Activated T-cell treated with anti-CD3 and anti-CD28 coated beads for 24 hours (primary cell): ENCODE data around the gene METAP1.
"Not testable (repeated sequence)": the region's sequence is repeated elsewhere in the genome, so short reads cannot be mapped to it uniquely, and the experiment has no call there.

Experiments
- DNase-seq: peaks from one replicate; pipeline ENCODE4 v3.0.0-alpha.2; 2020; ENCODE audit warnings: low read depth

METAP1 gene

DNA sequence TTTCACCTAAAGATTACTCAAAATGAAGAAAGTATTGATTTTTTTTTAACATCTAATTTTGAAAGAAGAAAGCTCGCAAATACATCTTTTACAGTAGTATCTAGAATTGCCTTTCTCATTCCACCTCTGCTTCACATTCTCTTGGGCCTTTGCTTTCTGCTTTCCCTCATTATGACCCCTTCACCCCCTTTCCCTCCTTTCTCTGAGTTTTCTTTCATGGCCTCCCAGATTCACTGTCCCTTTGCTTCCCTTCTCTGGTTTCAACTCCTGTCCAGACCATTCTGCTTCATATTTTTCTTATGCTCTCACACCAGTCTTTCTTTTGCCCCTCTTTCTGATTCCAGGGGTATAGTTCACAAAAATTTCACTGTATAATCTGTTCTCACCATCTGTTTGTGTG lies 64.0 kb downstream of the METAP1 start:
- no peak for DNase-seq

DNA sequence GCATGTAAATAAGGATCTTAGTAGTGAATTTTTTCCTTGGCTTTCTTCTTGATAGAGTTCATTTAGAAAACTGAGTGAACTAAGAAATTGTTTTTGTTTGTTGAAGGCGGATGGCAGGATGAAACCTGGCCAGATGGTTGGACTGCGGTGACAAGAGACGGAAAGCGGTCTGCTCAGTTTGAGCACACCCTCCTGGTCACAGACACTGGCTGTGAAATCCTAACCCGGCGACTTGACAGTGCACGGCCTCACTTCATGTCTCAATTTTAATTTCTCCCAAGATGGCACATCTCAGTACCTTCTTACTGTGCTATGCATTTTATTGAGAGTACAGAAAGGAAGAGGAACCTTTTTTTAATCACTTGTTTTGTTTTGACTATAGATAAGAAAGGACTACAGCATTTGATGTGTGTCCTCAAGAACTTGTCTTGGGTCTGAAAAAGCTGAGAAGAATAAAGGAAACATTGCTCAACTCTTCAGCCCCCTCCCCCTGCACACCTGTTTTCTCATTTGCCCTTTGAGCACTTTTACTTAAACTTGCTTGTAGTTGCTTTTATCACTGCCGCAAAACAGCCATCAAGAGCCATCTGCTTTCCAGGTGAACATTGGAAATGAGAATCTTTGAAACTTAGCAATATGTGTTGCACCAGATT lies 65.7 kb downstream of the METAP1 start:
- no peak for DNase-seq

DNA sequence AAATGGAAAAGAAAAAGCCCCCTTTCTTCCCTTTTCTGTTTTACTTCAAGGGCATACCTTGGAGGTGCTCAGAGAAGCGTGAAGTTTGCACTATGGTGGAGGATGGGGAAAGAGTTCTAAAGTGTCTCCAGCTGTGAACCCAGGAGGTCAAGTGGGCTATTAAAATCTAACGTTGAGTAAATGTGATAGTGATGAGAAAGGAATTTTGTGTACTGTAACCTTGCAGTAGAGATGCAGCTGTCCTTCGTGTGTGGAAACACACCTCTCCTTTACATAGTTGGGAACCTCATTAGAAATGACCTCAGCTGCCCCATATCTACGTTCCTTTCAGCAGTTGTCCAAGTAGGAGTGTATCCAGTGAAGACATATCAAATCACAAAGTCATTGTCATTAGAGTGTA lies 66.6 kb downstream of the METAP1 start:
- no peak for DNase-seq

DNA sequence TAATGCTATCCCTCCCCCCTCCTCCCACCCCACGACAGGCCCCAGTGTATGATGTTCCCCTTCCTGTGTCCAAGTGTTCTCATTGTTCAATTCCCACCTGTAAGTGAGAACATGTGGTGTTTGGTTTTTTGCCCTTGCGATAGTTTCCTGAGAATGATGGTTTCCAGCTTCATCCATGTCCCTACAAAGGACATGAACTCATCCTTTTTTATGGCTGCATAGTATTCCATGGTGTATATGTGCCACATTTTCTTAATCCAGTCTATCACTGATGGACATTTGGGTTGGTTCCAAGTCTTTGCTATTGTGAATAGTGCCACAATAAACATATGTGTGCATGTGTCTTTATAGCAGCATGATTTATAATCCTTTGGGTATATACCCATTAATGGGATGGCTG lies 70.0 kb downstream of the METAP1 start:
- DNase-seq: not testable (repeated sequence)

DNA sequence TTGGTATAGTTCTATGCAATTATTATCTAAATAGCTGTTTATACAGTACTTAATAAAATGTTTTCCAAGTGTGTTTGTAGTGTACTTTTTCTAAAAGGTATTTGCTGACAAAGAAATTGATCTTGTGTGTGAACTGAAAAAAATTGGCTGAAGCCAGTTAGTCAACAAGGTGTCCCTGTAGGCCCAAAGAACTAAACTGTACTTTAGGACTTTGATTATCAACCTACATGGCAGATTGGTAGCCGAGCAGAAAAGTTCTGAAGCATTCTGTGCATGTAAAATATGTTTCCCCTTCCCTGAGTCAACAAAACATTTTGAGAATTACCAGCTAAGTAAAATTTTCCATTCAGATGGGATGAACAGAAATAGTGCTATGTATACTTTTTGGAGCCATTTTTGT lies 72.1 kb downstream of the METAP1 start:
- DNase-seq: no peak

DNA sequence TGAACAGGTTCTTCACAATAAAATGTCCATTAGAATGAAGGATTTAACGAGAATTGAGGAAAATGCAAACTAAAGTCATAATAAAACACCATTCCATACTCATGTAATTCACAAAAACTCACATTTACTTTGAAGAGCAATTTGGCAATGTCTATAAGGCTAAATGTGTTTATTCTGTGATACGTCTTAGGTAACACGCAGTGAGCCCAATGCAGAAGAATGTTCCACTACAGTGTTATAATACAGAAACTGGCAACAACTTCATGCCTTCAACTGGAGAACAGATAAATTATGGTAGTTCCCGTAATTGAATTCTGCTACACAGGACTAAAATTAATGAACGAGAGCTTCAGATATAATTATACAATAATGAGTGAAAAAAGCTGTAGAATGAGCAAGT lies 75.6 kb downstream of the METAP1 start:
- no peak for DNase-seq

DNA sequence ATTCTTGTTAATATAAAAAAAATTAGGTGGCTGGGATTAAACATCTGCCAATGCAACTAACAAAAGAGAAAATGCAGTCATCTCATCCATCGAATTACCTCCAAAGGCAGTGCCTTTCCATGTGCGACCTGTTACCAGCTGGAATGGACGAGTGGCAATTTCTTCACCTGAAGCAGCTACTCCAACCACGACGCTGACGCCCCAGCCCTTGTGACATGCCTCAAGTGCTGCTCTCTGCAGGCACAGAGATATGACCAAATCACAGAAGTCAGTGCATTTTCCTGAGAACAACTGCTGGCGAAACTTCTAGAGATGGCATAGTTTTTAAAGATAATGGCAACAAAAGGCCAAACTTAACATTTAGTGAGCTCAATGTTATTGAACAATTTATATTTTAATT lies 79.3 kb downstream of the METAP1 start:
- DNase-seq: no peak

DNA sequence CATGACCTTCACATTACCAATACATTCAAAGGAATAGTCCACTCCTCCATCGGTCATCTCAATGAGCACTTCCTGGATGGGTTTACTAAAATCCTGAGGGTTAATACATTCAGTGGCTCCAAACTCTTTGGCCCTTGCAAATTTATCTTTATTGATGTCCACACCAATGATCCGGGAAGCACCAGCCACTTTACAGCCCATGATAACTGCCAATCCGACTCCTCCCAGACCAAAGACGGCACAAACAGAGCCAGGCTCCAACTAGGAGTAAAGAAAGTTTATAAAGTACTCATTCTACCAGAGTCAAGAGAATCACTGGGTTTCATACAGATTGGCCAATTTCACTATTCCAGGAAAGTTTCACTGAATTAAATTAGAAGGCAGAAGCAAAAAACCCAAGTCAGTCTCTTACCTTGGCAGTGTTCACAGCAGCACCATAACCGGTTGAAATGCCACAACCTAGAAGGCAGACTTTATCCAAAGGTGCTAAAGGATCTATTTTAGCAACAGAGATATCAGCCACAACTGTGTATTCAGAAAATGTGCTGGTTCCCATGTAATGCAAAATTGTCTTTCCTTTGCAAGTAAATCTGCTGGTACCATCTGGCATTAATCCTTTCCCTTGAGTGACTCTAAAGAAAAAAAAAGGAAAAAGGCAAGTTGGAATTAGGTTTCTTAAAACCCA lies 80.9 kb downstream of the METAP1 start:
- DNase-seq: no peak

DNA sequence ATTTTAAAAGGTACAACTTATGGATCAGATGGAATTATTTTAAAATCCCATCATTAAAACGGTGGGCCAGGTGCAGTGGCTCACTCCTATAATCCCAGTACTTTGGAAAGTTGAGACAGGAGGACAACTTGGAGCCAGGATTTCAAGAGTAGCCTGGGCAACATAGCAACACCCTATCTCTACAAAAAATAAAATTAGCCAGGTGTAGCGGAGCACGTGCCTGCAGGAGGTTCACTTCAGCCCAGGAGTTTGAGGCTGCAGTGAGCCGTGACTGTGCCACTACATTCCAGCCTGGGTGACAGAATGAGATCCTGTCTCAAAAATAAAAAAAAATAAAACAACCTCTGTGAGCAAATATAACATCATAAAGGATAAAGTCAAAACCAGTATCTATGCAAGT lies 81.7 kb downstream of the METAP1 start:
- no peak for DNase-seq

DNA sequence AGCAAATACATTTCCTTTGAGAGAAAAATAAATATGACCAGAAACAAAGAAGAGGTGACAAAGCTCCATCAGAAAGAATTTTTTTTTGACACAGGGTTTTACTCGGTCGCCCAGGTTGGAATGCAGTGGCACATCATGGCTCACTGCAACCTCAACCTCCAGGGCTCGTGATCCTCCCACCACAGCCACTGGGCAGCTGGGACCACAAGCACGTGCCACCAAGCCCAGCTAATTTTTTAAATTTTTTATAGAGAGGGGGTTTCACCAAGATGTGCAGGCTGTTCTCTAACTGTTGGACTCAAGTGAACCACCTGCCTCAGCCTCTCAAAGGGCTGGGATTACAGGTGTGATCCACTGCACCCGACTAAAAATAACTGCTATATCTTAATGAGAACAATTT lies 82.8 kb downstream of the METAP1 start:
- no peak for DNase-seq

DNA sequence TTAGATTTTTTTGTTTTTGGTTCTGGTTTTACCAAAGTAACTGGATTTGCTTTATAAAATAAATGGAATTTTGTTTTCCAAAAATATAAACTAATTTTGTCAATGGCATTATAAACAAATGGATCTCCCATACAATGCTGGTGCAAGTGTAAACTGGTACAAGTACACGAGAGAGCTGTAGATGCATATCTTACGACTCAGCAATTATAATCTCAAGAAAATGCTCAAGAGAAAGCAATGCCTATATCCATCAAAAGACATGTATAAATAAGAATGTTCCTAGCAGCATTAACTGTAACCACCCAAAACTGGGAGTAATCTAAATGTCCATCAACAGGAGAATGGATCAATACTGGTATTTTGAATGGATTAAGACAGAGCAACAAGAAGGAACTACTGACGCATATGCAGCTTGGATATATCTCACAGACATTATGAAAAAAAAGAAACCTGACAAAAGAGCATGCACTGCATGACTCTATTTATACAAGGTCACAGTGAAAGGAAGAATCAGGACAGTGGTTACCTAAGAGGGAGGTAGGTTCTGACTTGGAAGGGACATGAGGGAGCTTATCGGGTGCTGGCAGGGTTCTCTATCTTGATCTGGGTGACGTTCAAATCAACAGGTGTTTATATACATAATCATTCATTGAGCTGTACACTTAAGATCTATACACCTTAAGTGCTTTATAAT lies 83.6 kb downstream of the METAP1 start:
- no peak for DNase-seq

DNA sequence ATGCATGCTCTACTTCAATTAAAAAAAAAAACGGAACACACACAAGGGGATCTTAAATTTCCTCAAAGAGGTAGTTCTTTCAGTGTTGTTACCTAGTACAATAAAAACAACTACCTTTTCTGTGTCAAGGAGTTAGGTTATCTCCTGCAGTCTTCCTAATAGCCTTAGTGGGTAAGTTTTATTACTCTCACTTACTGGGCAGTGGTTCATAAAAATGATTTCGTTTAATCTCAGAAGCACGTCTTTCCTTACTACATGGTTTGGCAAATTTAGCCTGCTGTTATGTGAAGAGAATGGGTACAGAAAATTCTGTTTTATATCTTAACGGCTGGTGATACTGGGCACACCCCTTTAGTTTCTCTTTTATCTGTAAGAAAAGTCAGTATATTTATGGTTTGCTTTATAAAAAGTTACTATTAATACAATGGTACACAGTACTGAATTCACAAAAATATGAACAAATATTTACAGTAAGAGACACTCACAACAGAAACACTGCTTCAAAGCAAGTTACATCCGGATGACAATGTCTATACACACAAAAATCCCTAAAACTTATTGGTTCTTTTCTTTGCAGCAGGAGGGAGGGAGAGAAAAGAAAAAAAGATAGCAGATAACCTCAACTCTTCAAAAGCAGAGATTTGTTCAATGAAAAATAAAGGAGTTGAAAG lies 84.2 kb downstream of the METAP1 start:
- DNase-seq: no peak

DNA sequence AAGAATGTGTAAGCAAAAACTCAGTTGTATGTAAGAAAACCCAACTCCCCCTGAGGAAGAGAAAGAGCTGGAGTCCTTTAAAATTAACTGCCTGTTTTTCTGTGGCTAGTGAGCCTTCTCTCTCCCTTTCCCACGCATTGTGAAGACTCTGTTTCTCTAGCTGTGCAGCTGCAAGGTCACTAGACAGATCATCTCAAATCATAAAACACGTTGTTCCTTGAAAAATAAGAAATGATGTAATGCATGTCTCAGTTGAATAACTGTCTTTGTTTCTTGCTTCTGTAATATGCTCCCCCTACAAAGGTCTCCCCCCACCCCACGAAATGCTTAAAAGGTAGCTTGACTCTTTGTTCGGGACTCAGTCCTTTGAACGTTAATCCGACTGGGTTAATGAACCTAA lies 85.3 kb downstream of the METAP1 start:
- not testable (repeated sequence) for DNase-seq

DNA sequence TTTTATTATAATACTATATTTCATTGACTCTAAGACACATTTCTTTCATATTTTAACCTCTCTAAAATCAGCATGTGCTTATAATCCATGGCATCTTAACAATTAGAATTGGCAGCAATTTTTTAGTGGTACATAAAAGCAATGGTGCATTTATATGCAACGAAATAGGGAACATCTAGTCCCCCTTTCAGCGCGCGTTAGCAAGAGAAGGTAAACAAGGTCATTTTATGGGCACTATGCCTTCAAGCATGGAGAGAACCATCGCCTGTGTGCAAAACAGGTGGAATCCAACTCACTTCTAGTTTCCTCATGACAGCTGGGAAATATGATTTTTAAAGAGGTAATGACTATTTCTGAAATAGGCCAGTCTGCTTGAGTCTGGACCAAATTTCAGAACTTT lies 86.7 kb downstream of the METAP1 start:
- DNase-seq: no peak

DNA sequence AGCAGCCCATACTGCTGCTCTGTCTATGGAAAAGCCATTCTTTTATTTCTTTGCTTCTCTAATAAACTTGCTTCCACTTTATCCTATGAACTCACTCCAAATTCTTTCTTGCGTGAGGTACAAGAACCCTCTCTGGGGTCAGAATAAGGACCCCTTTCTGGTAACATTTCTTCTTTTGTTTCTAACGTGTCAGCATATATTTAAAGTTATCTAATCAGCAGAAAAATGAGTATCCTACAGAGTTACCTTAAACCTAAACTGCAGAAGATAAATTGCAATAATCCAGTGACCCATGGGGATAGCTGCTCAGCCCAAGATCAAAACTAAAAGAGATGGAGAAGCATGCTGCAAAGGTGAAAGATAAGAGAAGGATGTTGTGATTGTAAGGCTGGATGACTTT lies 89.1 kb downstream of the METAP1 start:
- DNase-seq: no peak

DNA sequence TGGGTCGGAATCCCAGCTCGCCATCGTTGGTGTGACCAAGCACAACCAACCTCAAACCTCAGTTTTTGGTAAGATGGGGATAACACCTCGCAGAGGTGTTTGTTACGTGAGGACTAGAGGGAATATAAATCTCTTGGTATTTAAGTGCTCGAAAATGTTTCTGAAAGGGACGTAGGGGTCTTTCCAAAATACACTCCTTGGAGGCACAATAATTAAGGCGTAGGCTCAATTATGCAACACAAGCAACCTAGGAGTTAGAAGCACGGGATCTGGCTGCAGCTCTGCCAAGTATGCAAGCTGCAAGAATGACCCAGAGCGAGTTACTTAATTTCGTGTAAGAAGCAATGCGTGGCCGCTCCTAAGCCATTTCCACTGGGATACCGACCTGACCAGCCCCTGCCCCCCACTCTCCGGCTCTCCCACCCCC lies 92.5 kb downstream of the METAP1 start:
- peak; percentile 2 for DNase-seq

DNA sequence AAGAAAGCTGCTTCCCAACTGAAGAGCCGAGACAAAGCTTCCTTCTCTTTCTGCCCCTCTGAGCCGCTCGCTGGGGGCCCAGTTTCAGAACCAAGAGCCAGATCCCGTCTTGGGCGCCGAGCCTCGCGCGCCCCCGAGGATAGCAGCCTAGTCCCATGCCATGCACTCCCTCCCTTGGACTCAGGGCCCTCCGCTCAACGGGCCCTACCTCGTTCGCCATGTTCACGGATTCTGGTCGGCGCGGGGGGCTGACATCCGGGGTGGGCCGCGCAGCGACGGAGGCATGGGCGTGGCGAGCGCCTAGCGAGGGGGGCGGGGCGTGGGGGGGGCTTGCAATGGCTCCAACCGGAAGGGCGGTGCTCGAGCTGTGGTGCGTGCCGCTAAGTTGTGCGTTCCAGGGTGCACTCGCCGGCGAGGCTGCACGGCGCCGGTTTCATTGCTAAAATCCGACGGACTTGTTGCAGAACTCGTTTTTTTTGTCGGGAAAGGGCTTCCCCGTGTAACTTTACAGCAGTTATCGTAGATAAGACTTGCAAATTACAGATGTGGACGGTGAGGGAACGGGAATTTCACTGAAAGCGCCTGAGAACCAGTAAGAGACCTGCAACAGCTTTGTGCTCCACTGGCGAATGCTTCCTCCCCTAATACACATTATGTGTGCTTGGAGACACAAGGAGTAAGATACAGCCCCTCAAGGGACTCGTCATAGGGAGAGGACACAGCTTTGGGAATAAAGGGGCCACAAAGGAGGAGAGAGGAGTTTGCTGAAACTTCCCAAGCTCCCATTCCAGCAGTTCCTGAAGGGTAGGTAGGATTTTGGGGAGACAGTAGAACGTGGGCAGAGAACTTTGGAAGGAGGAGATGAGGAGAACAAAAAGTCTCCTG lies 93.2 kb downstream of the METAP1 start, which contains the start of gene ADH5:
TSS of gene ADH5 (minus strand) at position 308 of the 885 bp plus-strand sequence. CDS start at position 220, 88 bp downstream.
- DNase-seq: peak; percentile 85

DNA sequence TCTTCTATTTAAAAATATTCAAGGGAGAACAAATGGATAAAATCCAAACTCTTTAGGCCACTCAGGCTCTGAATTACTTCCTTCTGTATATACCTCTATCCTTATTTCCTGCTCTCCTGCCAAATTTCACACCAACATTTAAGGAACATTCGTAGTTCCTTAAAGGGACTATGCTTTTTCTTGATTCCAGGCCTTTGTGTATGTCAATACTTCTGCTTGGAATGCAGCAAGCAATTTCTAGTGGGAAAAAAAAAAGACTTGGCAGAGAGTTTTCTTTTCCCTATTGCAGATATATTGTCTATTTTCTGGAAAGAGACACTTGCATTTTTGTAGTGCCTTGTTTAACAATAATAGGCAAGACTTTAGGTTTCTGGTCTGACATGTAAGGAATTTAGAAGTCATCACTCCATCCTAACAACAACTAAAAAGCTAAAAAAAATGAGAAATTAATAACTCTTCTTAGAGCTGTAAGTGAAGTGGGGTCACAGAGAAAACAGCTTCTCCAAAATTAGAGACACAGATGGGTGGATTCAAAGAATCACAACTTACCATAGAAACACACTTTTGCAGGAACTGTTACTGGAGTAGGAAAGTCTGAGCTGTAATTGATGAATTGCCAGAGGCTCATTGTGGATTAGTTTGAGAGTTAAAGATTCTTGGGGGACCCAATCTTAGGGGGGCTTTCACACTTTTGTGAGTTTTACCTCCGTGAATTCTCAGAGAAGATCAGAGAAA lies 95.1 kb downstream of the METAP1 start:
- no peak for DNase-seq

DNA sequence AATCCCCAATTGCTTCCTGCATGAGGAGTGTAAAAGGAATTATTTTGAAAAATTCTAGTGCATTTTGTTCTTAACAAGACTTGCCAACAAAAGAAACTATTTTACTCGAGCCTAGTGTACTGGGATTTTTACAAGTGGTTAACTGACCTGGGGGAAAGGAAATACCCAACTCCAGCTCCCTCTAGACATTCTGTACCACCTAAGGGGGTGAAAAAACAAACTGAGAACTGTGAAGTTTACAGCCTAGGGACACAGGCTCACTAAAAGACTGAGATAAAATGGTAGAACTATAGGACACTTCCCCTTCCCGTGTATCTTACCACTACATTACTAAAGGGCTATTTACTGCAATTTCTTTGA lies 95.7 kb downstream of the METAP1 start:
- no peak for DNase-seq

DNA sequence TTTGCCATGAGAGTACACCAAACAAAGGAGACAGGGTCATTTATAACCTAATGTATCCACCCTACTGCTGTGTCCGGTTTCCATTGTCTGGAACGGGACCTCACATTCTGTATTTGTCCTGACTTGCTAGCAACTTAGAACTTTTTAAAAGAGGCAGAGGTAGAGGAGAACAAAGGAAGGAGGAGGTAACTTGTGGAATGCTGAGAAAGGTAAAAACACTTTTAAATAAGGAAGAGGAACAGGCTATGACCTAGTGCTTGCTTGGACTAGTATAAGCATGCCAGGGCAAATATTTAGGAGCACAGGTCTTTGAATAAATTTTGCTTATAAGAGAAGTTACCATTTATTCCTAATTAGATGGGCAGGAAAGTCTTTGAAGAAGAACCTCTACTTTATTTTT lies 96.3 kb downstream of the METAP1 start:
- DNase-seq: not testable (repeated sequence)

DNA sequence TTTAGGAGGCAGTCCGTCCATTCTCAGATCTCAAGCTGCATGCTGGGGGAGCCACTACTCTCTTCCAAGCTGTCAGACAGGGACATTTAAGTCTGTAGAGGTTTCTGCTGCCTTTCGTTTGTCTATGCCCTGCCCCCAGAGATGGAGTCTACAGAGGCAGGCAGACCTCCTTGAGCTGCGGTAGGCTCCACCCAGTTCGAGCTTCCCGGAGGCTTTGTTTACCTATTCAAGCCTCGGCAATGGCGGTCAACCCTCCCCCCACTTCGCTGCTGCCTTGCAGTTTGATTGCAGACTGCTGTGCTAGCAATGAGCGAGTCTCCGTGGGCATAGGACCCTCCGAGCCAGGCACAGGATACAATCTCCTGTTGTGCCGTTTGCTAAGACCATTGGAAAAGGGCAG lies 103.8 kb downstream of the METAP1 start:
- no peak for DNase-seq
